GM18520 (cell line): ENCODE data around the gene GPR31.
"Not testable (repeated sequence)": the region's sequence is repeated elsewhere in the genome, so short reads cannot be mapped to it uniquely, and the experiment has no call there.

Source experiments
- ATAC-seq: cut with Tn5 transposase; IDR thresholded peaks from one replicate; pipeline ENCODE4 v1.9.1; 2021; ENCODE audit not compliant: unreplicated experiment

Gene GPR31

GRCh38 chr6:167157863-167158262 is at the start of gene GPR31:
GPR31 (minus strand) TSS chr6:167157980; CDS start chr6:167157831, 149 bp downstream.
- ATAC-seq, result no peak

GRCh38 chr6:167207527-167207926 is 49.7 kb upstream of the GPR31 start:
- ATAC-seq, result no peak

GRCh38 chr6:167205316-167205715 is 47.5 kb upstream of the GPR31 start:
- not testable (repeated sequence) for ATAC-seq

GRCh38 chr6:167204059-167204348 is 46.2 kb upstream of the GPR31 start:
- ATAC-seq, result not testable (repeated sequence)

GRCh38 chr6:167203261-167204058 is 45.7 kb upstream of the GPR31 start:
- not testable (repeated sequence) for ATAC-seq

GRCh38 chr6:167202613-167203012 is 44.8 kb upstream of the GPR31 start:
- not testable (repeated sequence) for ATAC-seq

- no peak for ATAC-seq
These were observed 43.0 kb upstream of the GPR31 start for GRCh38 chr6:167200806-167201205.

- ATAC-seq, result not testable (repeated sequence)
These were observed 38.3 kb upstream of the GPR31 start for GRCh38 chr6:167195941-167196610.

- not testable (repeated sequence) for ATAC-seq
These were observed 35.8 kb upstream of the GPR31 start for GRCh38 chr6:167193515-167194125.

- ATAC-seq, result not testable (repeated sequence)
These were observed 33.3 kb upstream of the GPR31 start for GRCh38 chr6:167191043-167191583.

- not testable (repeated sequence) for ATAC-seq
These were observed 29.5 kb upstream of the GPR31 start for GRCh38 chr6:167187275-167187674.

- ATAC-seq, result not testable (repeated sequence)
These were observed 27.3 kb upstream of the GPR31 start for GRCh38 chr6:167185101-167185500.

- not testable (repeated sequence) for ATAC-seq
These were observed 25.1 kb upstream of the GPR31 start for GRCh38 chr6:167182913-167183314.

GRCh38 chr6:167181351-167181750 is 23.6 kb upstream of the GPR31 start:
- not testable (repeated sequence) for ATAC-seq

- ATAC-seq, result not testable (repeated sequence)
These were observed 22.3 kb upstream of the GPR31 start for GRCh38 chr6:167180086-167180485.

- not testable (repeated sequence) for ATAC-seq
These were observed 21.3 kb upstream of the GPR31 start for GRCh38 chr6:167178896-167179655.

- not testable (repeated sequence) for ATAC-seq
These were observed 19.5 kb upstream of the GPR31 start for GRCh38 chr6:167177271-167177670.

GRCh38 chr6:167172011-167172410 is 14.2 kb upstream of the GPR31 start:
- not testable (repeated sequence) for ATAC-seq

GRCh38 chr6:167171300-167171699 is 13.5 kb upstream of the GPR31 start:
- ATAC-seq, result not testable (repeated sequence)

- ATAC-seq, result not testable (repeated sequence)
These were observed 12.1 kb upstream of the GPR31 start for GRCh38 chr6:167169867-167170266.

GRCh38 chr6:167168296-167168695 is 10.5 kb upstream of the GPR31 start:
- ATAC-seq, result not testable (repeated sequence)
